K562 (cell line): Measurements from ENCODE around the gene USHBP1. TPM values are rescaled to one million over a fixed set of nuclear protein-coding genes. Genes with fewer than 3 reads are reported as not detected.
A peak's percentile ranks its signal among the peaks of the same experiment; 100 is the strongest.

Experiments
- ATF3 ChIP-seq, 2 experiments: fragments of 450-650 bp in 1 of 2; sonication (generic) in 1 of 2; formaldehyde crosslinking in 1 of 2; IDR thresholded peaks in 1 of 2; conservative IDR thresholded peaks in 1 of 2; 2 replicates each; pipeline versions ENCODE4 v1.6.1 to v1.8.1; 2016 to 2023; ENCODE audit warnings: mild to moderate bottlenecking in 2 of 2, moderate library complexity in 2 of 2, inconsistent platforms in 1 of 2, missing genetic modification reagents in 1 of 2
- CBFB ChIP-seq: sonication (generic); formaldehyde crosslinking; IDR thresholded peaks from 2 replicates; pipeline ENCODE4 v1.4.0; 2020; ENCODE audit warnings: mild to moderate bottlenecking, missing genetic modification reagents
- CC2D1A ChIP-seq: fragments of 450-650 bp; IDR thresholded peaks from 2 replicates; pipeline ENCODE4 v1.6.1; 2017; ENCODE audit warnings: mild to moderate bottlenecking
- CREB5 ChIP-seq: fragments of 250-450 bp; sonication (Bioruptor Pico); IDR thresholded peaks from 2 replicates; pipeline ENCODE4 v1.5.0; 2020; ENCODE audit warnings: mild to moderate bottlenecking
- DEAF1 ChIP-seq: fragments of 450-650 bp; formaldehyde crosslinking; IDR thresholded peaks from 2 replicates; pipeline ENCODE4 v1.4.0; 2020; ENCODE audit warnings: mild to moderate bottlenecking, moderate library complexity
- ELF1 ChIP-seq: fragments of 200-800 bp; sonication (Bioruptor generic); IDR thresholded peaks from 2 replicates; pipeline ENCODE4 v1.6.1; 2016; ENCODE audit warnings: missing genetic modification characterization, missing compliant biosample characterization
- GABPA ChIP-seq: fragments of 200-800 bp; sonication (Bioruptor generic); conservative IDR thresholded peaks from 2 replicates; pipeline ENCODE4 v1.6.1; 2016; ENCODE audit warnings: low read depth, missing genetic modification characterization, missing compliant biosample characterization
- SPI1 ChIP-seq: IDR thresholded peaks from 2 replicates; pipeline ENCODE4 v1.6.1; 2011; ENCODE audit warnings: low read depth, low read length, control low read depth, borderline replicate concordance
- SRSF9 ChIP-seq: fragments of 200-400 bp; formaldehyde crosslinking; IDR thresholded peaks from 2 replicates; pipeline ENCODE4 v1.6.1; 2017; ENCODE audit warnings: low read depth, low read length, borderline replicate concordance
- XRCC4 ChIP-seq: IDR thresholded peaks from one replicate; pipeline ENCODE4 v1.6.1; 2011; ENCODE audit not compliant: insufficient read depth, insufficient read length; ENCODE audit errors: extremely low read depth
- ZC3H4 ChIP-seq: sonication (generic); formaldehyde crosslinking; IDR thresholded peaks from 2 replicates; pipeline ENCODE4 v1.9.0; 2021; ENCODE audit warnings: missing genetic modification reagents, borderline replicate concordance
- ZFP36 ChIP-seq: fragments of 150-350 bp; IDR thresholded peaks from 2 replicates; pipeline ENCODE4 v1.6.1; 2018; ENCODE audit warnings: low read length, low read depth; ENCODE audit not compliant: partially characterized antibody
- ZKSCAN8 ChIP-seq: fragments of 200-800 bp; sonication (Bioruptor generic); IDR thresholded peaks from 2 replicates; pipeline ENCODE4 v1.6.1; 2016; ENCODE audit warnings: missing genetic modification characterization, missing compliant biosample characterization
- ZNF436 ChIP-seq: fragments of 250-450, 450-650 bp; sonication (Bioruptor Pico); formaldehyde crosslinking; IDR thresholded peaks from 2 replicates; pipeline ENCODE4 v1.7.0; 2020; ENCODE audit warnings: mild to moderate bottlenecking
- ZNF79 ChIP-seq: fragments of 250-450 bp; sonication (Bioruptor Pico); IDR thresholded peaks from 2 replicates; pipeline ENCODE4 v1.4.0; 2020; ENCODE audit warnings: low read depth, mild to moderate bottlenecking, moderate library complexity
- polyA plus RNA-seq, 8 experiments: library from polyadenylated mRNA; depleted of rRNA in 4 of 8; stranded (reverse) in 5 of 8; unstranded in 3 of 8; fragments of >200 nt; fragmentation: Nextera tagmentation in 2 of 8; fragmentation: Illumina TruSeq in 1 of 8; extraction: Ambion mirVana in 2 of 8; extraction: Trizol in 1 of 8; gene quantifications; 2 replicates each; pipeline versions ENCODE4 v1.2.1 to v1.2.3, GENCODE V29; 2011 to 2014; ENCODE audit warnings: inconsistent platforms in 1 of 8, missing spikeins in 1 of 8
- total RNA-seq, 7 experiments: library from RNA; depleted of rRNA in 6 of 7; stranded (reverse); fragments of >200 nt in 6 of 7; fragmentation: Illumina TruSeq in 2 of 7; extraction: Trizol in 2 of 7; gene quantifications; 2 replicates each; pipeline versions ENCODE4 v1.2.1 to v1.2.3, GENCODE V29; 2011 to 2021; ENCODE audit warnings: low replicate concordance in 1 of 7
- TF ChIP-seq, protein P1 (sequence below), 3 experiments: fragments of 200-800 bp in 1 of 3; sonication (Bioruptor generic) in 1 of 3; sonication (generic) in 1 of 3; formaldehyde crosslinking in 1 of 3; IDR thresholded peaks; 2 replicates each; pipeline versions ENCODE4 v1.6.1 to v1.8.0; 2016 to 2022; ENCODE audit warnings: mild to moderate bottlenecking in 2 of 3, missing compliant biosample characterization in 2 of 3, missing genetic modification characterization in 2 of 3, missing genetic modification reagents in 1 of 3
- TF ChIP-seq, protein P2 (sequence below): fragments of 450-650 bp; conservative IDR thresholded peaks from 2 replicates; pipeline ENCODE4 v1.6.1; 2016; ENCODE audit warnings: missing genetic modification characterization, low read depth, mild to moderate bottlenecking, missing compliant biosample characterization, moderate library complexity

USHBP1 gene
- total and polyA plus RNA-seq, 9 of the 15 experiments (the other 6 are each of a cell fraction or from before 2014, with no cell fraction given) = 0.03 to 0.10 (median 0.05) TPM; not detected in 5

DNA sequence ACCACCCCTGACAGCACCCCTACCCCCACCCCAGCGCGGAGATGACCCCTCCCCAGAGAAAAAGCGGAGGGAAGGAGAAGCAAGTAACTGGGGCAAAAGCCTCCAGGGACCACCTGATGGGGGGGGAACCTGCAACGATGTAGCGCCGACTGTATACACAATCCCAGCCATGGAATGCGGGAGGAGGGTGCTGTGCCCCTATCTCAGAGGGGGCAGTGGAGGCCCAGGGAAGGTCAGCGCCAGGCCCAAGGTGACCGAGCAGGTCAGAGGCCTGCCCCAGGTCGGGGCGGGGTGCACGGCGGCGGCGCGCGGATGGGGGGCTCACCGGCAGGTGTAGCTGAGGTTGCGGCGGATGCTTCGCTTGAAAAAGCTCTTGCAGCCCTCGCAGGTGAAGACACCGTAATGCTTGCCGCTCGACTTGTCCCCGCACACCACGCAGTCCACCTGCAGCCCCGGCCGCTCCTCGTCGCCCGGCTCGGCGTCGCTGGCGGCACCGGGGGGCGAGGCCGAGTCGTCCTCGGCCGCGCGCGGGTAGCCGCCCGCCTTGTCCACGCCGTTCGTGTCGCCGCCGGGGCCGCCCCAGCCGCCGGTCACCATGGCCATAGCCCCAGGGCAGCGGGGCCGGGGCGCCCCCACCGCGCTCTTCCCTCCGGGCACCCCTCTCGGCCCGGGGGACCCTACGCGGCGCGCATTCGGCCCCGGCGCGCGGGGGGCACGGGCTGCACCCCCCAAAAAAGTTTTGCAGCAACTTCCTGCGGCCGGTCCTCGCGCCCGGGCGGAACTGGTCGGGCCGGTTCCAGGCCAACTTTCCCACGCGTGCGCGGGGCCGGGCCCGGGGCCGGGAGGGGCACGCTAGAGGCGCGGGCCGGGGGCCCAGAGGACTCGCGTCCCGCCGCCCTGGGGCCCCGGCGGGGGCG, 19.7 kb downstream of the USHBP1 start (continued):
- TF ChIP-seq GABPA (tag) (peak; percentile 49), DEAF1 (CRISPR knock-in tag) (no peak), CBFB (no peak), ATF3 (IDR thresholded peaks at IDR 0.05) (no peak), ATF3 (CRISPR knock-in tag; conservative IDR thresholded peaks at IDR 0.05) (no peak), ZNF436 (CRISPR knock-in tag) (no peak), SRSF9 (no peak), ZNF79 (CRISPR knock-in tag) (no peak), ELF1 (tag) (no peak), ZKSCAN8 (CRISPR knock-in tag) (peak; percentile 100), SPI1 (no peak), ZC3H4 (peak; percentile 21; the same call in 1 of the 2 replicates), ZFP36 (peak; percentile 32), XRCC4 (no peak), CREB5 (CRISPR knock-in tag) (no peak), CC2D1A (no peak)
- TF ChIP-seq, protein P1, sequence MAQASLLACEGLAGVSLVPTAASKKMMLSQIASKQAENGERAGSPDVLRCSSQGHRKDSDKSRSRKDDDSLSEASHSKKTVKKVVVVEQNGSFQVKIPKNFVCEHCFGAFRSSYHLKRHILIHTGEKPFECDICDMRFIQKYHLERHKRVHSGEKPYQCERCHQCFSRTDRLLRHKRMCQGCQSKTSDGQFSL (CRISPR knock-in tag; IDR thresholded peaks at IDR 0.05) = peak; percentile 97
- TF ChIP-seq, protein P1 (tag; IDR thresholded peaks at IDR 0.05) = peak in 1 of 2 experiments; percentile 81; a peak in 2 of 4 replicates
- TF ChIP-seq, protein P2, sequence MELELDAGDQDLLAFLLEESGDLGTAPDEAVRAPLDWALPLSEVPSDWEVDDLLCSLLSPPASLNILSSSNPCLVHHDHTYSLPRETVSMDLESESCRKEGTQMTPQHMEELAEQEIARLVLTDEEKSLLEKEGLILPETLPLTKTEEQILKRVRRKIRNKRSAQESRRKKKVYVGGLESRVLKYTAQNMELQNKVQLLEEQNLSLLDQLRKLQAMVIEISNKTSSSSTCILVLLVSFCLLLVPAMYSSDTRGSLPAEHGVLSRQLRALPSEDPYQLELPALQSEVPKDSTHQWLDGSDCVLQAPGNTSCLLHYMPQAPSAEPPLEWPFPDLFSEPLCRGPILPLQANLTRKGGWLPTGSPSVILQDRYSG = no peak
